WERI-Rb-1 (cell line): ENCODE results near the gene HIGD1B.
"Not testable (repeated sequence)": the region's sequence is repeated elsewhere in the genome, so short reads cannot be mapped to it uniquely, and the experiment has no call there.

Experiments
- DNase-seq: peaks from one replicate; pipeline ENCODE4 v3.0.0-alpha.2; 2020
- H3K27ac ChIP-seq: fragments of 250-450 bp; sonication (Bioruptor Pico); 2 replicates; pipeline ENCODE4 v1.5.1; 2020; ENCODE audit warnings: mild to moderate bottlenecking, moderate library complexity
- H3K27me3 ChIP-seq: fragments of 250-450 bp; sonication (Bioruptor Pico); 2 replicates; pipeline ENCODE4 v1.5.1; 2021; ENCODE audit warnings: mild to moderate bottlenecking, low read depth, moderate library complexity; ENCODE audit not compliant: insufficient read depth, severe bottlenecking
- H3K36me3 ChIP-seq: fragments of 250-450 bp; sonication (Bioruptor Pico); 2 replicates; pipeline ENCODE4 v1.5.1; 2020; ENCODE audit warnings: mild to moderate bottlenecking, moderate library complexity
- H3K4me3 ChIP-seq: 2 replicates; pipeline ENCODE4 v1.5.1; 2011; ENCODE audit warnings: low read depth, mild to moderate bottlenecking, control low read depth, low read length
- H3K9me3 ChIP-seq: fragments of 250-450 bp; sonication (Bioruptor Pico); 2 replicates; pipeline ENCODE4 v1.5.1; 2021; ENCODE audit warnings: mild to moderate bottlenecking, moderate library complexity; ENCODE audit not compliant: severe bottlenecking
- TF ChIP-seq, protein P1 (sequence below): IDR thresholded peaks from 2 replicates; pipeline ENCODE4 v1.5.1; 2011; ENCODE audit warnings: low read depth, mild to moderate bottlenecking, control low read depth, inconsistent platforms, low read length

Gene HIGD1B

DNA sequence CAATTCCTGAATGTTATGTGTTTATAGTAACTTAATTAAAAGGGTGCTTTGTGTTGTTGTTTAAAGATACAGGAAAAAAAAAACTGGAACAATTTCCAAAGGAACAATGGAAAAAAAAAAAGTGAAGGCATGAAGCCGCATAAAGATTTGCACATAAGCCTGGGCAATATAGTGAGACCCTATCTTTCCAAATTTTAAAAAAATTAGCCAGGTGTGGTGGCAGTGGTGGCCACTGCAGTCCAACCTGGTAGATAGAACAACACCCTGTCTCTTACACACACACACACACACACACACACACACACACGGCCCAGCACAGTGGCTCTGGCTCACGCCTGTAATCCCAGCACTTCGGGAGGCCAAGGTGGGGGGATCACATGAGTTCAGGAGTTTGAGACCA lies 39.5 kb upstream of the HIGD1B start:
- H3K27ac ChIP-seq = no peak overlapping the region
- no peak overlapping the region for H3K4me3 ChIP-seq
- H3K36me3 ChIP-seq = peaks cover 64% of the 10 kb centered on the region
- TF ChIP-seq, protein P1, sequence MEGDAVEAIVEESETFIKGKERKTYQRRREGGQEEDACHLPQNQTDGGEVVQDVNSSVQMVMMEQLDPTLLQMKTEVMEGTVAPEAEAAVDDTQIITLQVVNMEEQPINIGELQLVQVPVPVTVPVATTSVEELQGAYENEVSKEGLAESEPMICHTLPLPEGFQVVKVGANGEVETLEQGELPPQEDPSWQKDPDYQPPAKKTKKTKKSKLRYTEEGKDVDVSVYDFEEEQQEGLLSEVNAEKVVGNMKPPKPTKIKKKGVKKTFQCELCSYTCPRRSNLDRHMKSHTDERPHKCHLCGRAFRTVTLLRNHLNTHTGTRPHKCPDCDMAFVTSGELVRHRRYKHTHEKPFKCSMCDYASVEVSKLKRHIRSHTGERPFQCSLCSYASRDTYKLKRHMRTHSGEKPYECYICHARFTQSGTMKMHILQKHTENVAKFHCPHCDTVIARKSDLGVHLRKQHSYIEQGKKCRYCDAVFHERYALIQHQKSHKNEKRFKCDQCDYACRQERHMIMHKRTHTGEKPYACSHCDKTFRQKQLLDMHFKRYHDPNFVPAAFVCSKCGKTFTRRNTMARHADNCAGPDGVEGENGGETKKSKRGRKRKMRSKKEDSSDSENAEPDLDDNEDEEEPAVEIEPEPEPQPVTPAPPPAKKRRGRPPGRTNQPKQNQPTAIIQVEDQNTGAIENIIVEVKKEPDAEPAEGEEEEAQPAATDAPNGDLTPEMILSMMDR = no peak
- H3K9me3 ChIP-seq = no peaks in the 10 kb centered on the region
- no peaks in the 10 kb centered on the region for H3K27me3 ChIP-seq
- no peak for DNase-seq

- H3K27me3 ChIP-seq, H3K4me3 ChIP-seq, H3K27ac ChIP-seq, DNase-seq, H3K9me3 ChIP-seq: not testable (repeated sequence)
- peaks cover 62% of the 10 kb centered on the region for H3K36me3 ChIP-seq
Observed at GRCh38 chr17:44808656-44809388, 38.9 kb upstream of the HIGD1B start.

GRCh38 chr17:44812263-44812662 lies 35.4 kb upstream of the HIGD1B start:
- no peak overlapping the region for H3K27ac ChIP-seq
- H3K36me3 ChIP-seq = peaks cover 48% of the 10 kb centered on the region
- H3K27me3 ChIP-seq = no peaks in the 10 kb centered on the region
- no peak for DNase-seq
- TF ChIP-seq, protein P1 = no peak
- no peak overlapping the region for H3K4me3 ChIP-seq
- H3K9me3 ChIP-seq = no peaks in the 10 kb centered on the region

DNA sequence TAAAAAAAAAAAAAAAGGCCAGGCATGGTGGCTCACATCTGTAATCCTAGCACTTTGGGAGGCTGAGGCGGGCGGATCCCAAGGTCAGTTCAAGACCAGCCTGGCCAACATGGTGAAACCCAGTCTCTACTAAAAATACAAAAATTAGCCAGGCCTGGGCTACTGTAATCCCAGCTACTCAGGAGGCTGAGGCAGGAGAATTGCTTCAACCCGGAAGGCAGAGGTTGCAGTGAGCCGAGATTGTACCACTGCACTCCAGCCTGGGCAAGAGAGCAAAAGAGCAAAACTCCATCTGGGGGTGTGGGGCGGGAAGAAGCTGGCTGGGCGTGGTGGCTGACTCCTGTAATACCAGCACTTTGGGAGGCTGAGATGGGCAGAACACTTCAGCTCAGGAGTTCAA lies 29.2 kb upstream of the HIGD1B start:
- peaks cover 70% of the 10 kb centered on the region for H3K36me3 ChIP-seq
- H3K27me3 ChIP-seq, H3K4me3 ChIP-seq, H3K9me3 ChIP-seq, H3K27ac ChIP-seq, DNase-seq: not testable (repeated sequence)

GRCh38 chr17:44820631-44821212 lies 27.0 kb upstream of the HIGD1B start:
- TF ChIP-seq, protein P1 = no peak
- H3K36me3 ChIP-seq = peaks cover 60% of the 10 kb centered on the region
- DNase-seq = no peak
- H3K4me3 ChIP-seq = no peak overlapping the region
- no peaks in the 10 kb centered on the region for H3K9me3 ChIP-seq
- no peak overlapping the region for H3K27ac ChIP-seq
- no peaks in the 10 kb centered on the region for H3K27me3 ChIP-seq

GRCh38 chr17:44825236-44825635 lies 22.4 kb upstream of the HIGD1B start:
- not testable (repeated sequence) for H3K9me3 ChIP-seq, H3K4me3 ChIP-seq, DNase-seq, H3K27ac ChIP-seq, H3K27me3 ChIP-seq
- H3K36me3 ChIP-seq = peaks cover 51% of the 10 kb centered on the region

- no peak overlapping the region for H3K4me3 ChIP-seq
- DNase-seq = no peak
- no peak overlapping the region for H3K27ac ChIP-seq
Observed at GRCh38 chr17:44826123-44826790, 21.4 kb upstream of the HIGD1B start.

More at GRCh38 chr17:44826123-44826790, 21.4 kb upstream of the HIGD1B start:
- H3K27me3 ChIP-seq = no peaks in the 10 kb centered on the region
- H3K36me3 ChIP-seq = peaks cover 46% of the 10 kb centered on the region
- no peaks in the 10 kb centered on the region for H3K9me3 ChIP-seq
- TF ChIP-seq, protein P1 = no peak
